HepG2 (cell line): ENCODE data around the gene ASCC2. TPM values are rescaled to one million over a fixed set of nuclear protein-coding genes. Genes with fewer than 3 reads are reported as not detected.

Experiments
- ATAC-seq: fragments of 200-7000 bp; cut with Tn5 transposase; 3 replicates; pipeline ENCODE4 v1.9.1; 2020; ENCODE audit warnings: mild to moderate bottlenecking, moderate library complexity
- BruUV-seq: library from RNA; stranded (reverse); fragments of 400-500 nt; replicated peaks from 2 replicates; lab custom pipeline; 2021; lab: Mats Ljungman, UMichigan
- CTCF ChIA-PET: fragments of 300-600 bp; formaldehyde crosslinking; extraction: SDS; loops from one replicate; lab custom pipeline; 2021; ENCODE audit warnings: low total read pairs, inconsistent platforms, low intra/inter-chr PET ratio; lab: Yijun Ruan, JAX
- POLR2A ChIA-PET: fragments of 350-600 bp; sonication (Branson Sonifier 250); formaldehyde crosslinking; loops from one replicate; lab custom pipeline; 2020; ENCODE audit warnings: antibody characterized with exemption, inconsistent platforms; lab: Yijun Ruan, JAX
- DNase-seq: peaks from one replicate; pipeline ENCODE4 v3.0.0-alpha.2; 2015; ENCODE audit warnings: low spot score
- FAIRE-seq: peaks from 3 replicates; lab custom pipeline; 2011; peaks lifted over from hg19 to GRCh38; lab: Jason Lieb, UNC
- H2AFZ ChIP-seq: one replicate; pipeline ENCODE4 v1.6.1; 2011; ENCODE audit warnings: low read length, inconsistent platforms
- H3K27ac ChIP-seq: fragments of 300-600 bp; 3 replicates; pipeline ENCODE4 v1.8.0; 2011; ENCODE audit warnings: mixed run types, mild to moderate bottlenecking, mixed read lengths, low read length, inconsistent platforms; ENCODE audit not compliant: insufficient read depth; ENCODE audit errors: extremely low read length
- H3K27me3 ChIP-seq, 2 experiments: fragments of 200-600 bp in 1 of 2; 2 replicates in 1 of 2; 3 replicates in 1 of 2; pipeline versions ENCODE4 v1.6.0 to v1.8.0; 2011; ENCODE audit warnings: low read length in 2 of 2, mild to moderate bottlenecking in 2 of 2, moderate library complexity in 2 of 2, inconsistent platforms in 1 of 2; ENCODE audit not compliant: insufficient read depth in 2 of 2, control insufficient read depth in 1 of 2
- H3K36me3 ChIP-seq, 2 experiments: fragments of 200-600 bp in 1 of 2; replicated peaks in 1 of 2; 2 replicates in 1 of 2; 3 replicates in 1 of 2; pipeline versions ENCODE4 v1.5.1 to v1.8.0; 2011; ENCODE audit warnings: low read length in 2 of 2, inconsistent platforms in 1 of 2; ENCODE audit not compliant: insufficient read depth in 2 of 2, control insufficient read depth in 1 of 2
- H3K4me1 ChIP-seq: 2 replicates; pipeline ENCODE4 v1.5.1; 2012; ENCODE audit warnings: low read length, inconsistent platforms; ENCODE audit not compliant: insufficient read depth
- H3K4me2 ChIP-seq: 2 replicates; pipeline ENCODE4 v1.6.0; 2011; ENCODE audit warnings: low read depth, low read length, inconsistent platforms
- H3K4me3 ChIP-seq, 3 experiments: fragments of 200-600 bp in 1 of 3; sonication (generic), shearing (Covaris generic) in 1 of 3; replicated peaks in 1 of 3; 2 replicates each; pipeline ENCODE4 v1.5.1; 2011 to 2016; ENCODE audit warnings: low read length in 3 of 3, inconsistent platforms in 2 of 3, low read depth in 2 of 3, mild to moderate bottlenecking in 2 of 3, control low read depth in 1 of 3, mixed read lengths in 1 of 3; ENCODE audit not compliant: insufficient read depth in 1 of 3
- H3K79me2 ChIP-seq: one replicate; pipeline ENCODE4 v1.6.1; 2011; ENCODE audit warnings: low read length, inconsistent platforms; ENCODE audit not compliant: insufficient read depth
- H3K9ac ChIP-seq: 2 replicates; pipeline ENCODE4 v1.6.0; 2011; ENCODE audit warnings: mild to moderate bottlenecking, low read depth, low read length, inconsistent platforms; ENCODE audit not compliant: insufficient read depth
- H3K9me3 ChIP-seq: 2 replicates; pipeline ENCODE4 v1.5.1; 2012; ENCODE audit warnings: mild to moderate bottlenecking, low read length
- H4K20me1 ChIP-seq: 2 replicates; pipeline ENCODE4 v1.6.0; 2011; ENCODE audit warnings: inconsistent platforms, mild to moderate bottlenecking, low read length, moderate library complexity; ENCODE audit not compliant: insufficient read depth
- BORCS8-MEF2B ChIP-seq: sonication (generic); formaldehyde crosslinking; IDR thresholded peaks from 2 replicates; pipeline ENCODE4 v1.8.0; 2022; ENCODE audit warnings: mild to moderate bottlenecking, missing genetic modification reagents
- GTF2F1 ChIP-seq: fragments of 150-350 bp; IDR thresholded peaks from 2 replicates; pipeline ENCODE4 v1.6.1; 2014; ENCODE audit warnings: low read length
- HMG20A ChIP-seq: IDR thresholded peaks from 2 replicates; pipeline ENCODE4 v1.6.1; 2016; ENCODE audit warnings: borderline replicate concordance
- IKZF4 ChIP-seq: sonication (generic); formaldehyde crosslinking; IDR thresholded peaks from 2 replicates; pipeline ENCODE4 v1.5.1; 2020; ENCODE audit warnings: borderline replicate concordance, mild to moderate bottlenecking, low read depth, missing genetic modification reagents; ENCODE audit errors: not compliant biosample characterization
- NFIB ChIP-seq: sonication (generic); formaldehyde crosslinking; IDR thresholded peaks from 2 replicates; pipeline ENCODE4 v1.9.0; 2021; ENCODE audit warnings: missing genetic modification reagents, mild to moderate bottlenecking, borderline replicate concordance
- SALL2 ChIP-seq: sonication (generic); formaldehyde crosslinking; IDR thresholded peaks from 2 replicates; pipeline ENCODE4 v1.8.1; 2023; ENCODE audit warnings: mild to moderate bottlenecking, missing genetic modification reagents, inconsistent platforms
- SPEN ChIP-seq: sonication (generic); formaldehyde crosslinking; IDR thresholded peaks from 2 replicates; pipeline ENCODE4 v1.5.1; 2020; ENCODE audit warnings: low read depth, mild to moderate bottlenecking, missing genetic modification reagents
- YEATS4 ChIP-seq: sonication (generic); formaldehyde crosslinking; IDR thresholded peaks from 2 replicates; pipeline ENCODE4 v1.4.0; 2020; ENCODE audit warnings: missing genetic modification reagents, borderline replicate concordance
- ZFAT ChIP-seq: sonication (generic); formaldehyde crosslinking; conservative IDR thresholded peaks from 2 replicates; pipeline ENCODE4 v1.8.1; 2023; ENCODE audit warnings: missing genetic modification reagents, inconsistent platforms
- ZNF138 ChIP-seq: sonication (generic); formaldehyde crosslinking; IDR thresholded peaks from 2 replicates; pipeline ENCODE4 v1.5.0; 2020; ENCODE audit warnings: mild to moderate bottlenecking, low read depth, missing genetic modification reagents
- ZNF17 ChIP-seq: sonication (generic); formaldehyde crosslinking; IDR thresholded peaks from 2 replicates; pipeline ENCODE4 v1.5.0; 2020; ENCODE audit warnings: mild to moderate bottlenecking, missing genetic modification reagents
- ZNF354B ChIP-seq: sonication (generic); formaldehyde crosslinking; IDR thresholded peaks from 2 replicates; pipeline ENCODE4 v1.8.0; 2022; ENCODE audit warnings: mild to moderate bottlenecking, missing genetic modification reagents
- ZNF747 ChIP-seq: sonication (generic); formaldehyde crosslinking; IDR thresholded peaks from 2 replicates; pipeline ENCODE4 v1.8.1; 2023; ENCODE audit warnings: missing genetic modification reagents, mild to moderate bottlenecking, borderline replicate concordance
- ZNF850 ChIP-seq: sonication (generic); formaldehyde crosslinking; conservative IDR thresholded peaks from 2 replicates; pipeline ENCODE4 v1.9.0; 2021; ENCODE audit warnings: mild to moderate bottlenecking, missing genetic modification reagents
- ZSCAN12 ChIP-seq: sonication (generic); formaldehyde crosslinking; IDR thresholded peaks from 2 replicates; pipeline ENCODE4 v1.9.0; 2021; ENCODE audit warnings: mild to moderate bottlenecking, missing genetic modification reagents
- WGBS: methylation state at CpG from one replicate; pipeline ENCODE4 v1.1.6; 2017; ENCODE audit warnings: low lambda C conversion rate; 5-methylcytosine and 5-hydroxymethylcytosine counted together
- in situ Hi-C: cut with HindIII; loops from 2 replicates; pipeline ENCODE4 v1.10.0; 2017; ENCODE audit warnings: low pct_unique_long_range_greater_than_20kb; ENCODE audit not compliant: extremely low pct_ligation_motif_present
- intact Hi-C: fragments of 100-400 bp; cut with micrococcal nuclease; formaldehyde crosslinking; loops from one replicate; pipeline ENCODE4 v1.10.0; 2022; ENCODE audit not compliant: unreplicated experiment
- polyA plus RNA-seq, 8 experiments: library from polyadenylated mRNA; depleted of rRNA in 3 of 8; stranded (reverse) in 7 of 8; unstranded in 1 of 8; fragments of >200 nt; fragmentation: Illumina TruSeq in 4 of 8; extraction: Trizol in 4 of 8; gene quantifications; 2 replicates each; pipeline versions ENCODE4 v1.2.1 to v1.2.3, GENCODE V29; 2011 to 2016; ENCODE audit warnings: low read depth in 4 of 8, missing spikeins in 1 of 8, mixed read lengths in 1 of 8; ENCODE audit not compliant: insufficient read depth in 1 of 8
- total RNA-seq, 5 experiments: library from RNA; depleted of rRNA; stranded (reverse); fragments of >200 nt; fragmentation: Illumina TruSeq; extraction: Trizol; gene quantifications; 2 replicates each; pipeline ENCODE4 v1.2.3, GENCODE V29; 2016; ENCODE audit warnings: low read depth in 1 of 5
- TF ChIP-seq, protein P1 (sequence below): sonication (generic); formaldehyde crosslinking; IDR thresholded peaks from 2 replicates; pipeline ENCODE4 v1.8.1; 2022; ENCODE audit warnings: low read depth, mild to moderate bottlenecking, missing genetic modification reagents
- TF ChIP-seq, protein P2 (sequence below): sonication (generic); formaldehyde crosslinking; IDR thresholded peaks from 2 replicates; pipeline ENCODE4 v1.4.0; 2020; ENCODE audit warnings: missing genetic modification reagents

Gene ASCC2
- total and polyA plus RNA-seq, 2 of the 13 experiments (the other 11 are each of a cell fraction or from before 2014, with no cell fraction given): 26.2 to 26.3 TPM

DNA sequence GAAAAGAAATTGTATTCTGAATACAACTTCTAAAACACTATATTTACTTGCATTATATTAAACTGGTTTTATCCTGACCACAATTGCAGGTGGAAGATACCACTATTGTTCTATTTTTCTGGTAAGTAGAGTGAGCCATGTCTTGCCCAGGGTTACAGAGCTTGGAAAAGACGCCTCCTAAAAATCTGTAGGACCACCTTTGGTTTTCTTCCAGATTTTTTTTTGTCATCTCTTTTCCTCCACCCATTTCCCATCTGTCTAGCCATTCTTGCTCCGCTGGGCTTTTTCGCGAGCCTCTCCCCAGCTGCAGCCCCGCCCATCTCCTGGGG is 44.6 kb upstream of the ASCC2 start:
- intact Hi-C loops: loop anchor here (2.0 to 10.0 kb wide), 2 partner anchors 112 to 116 kb away; partner anchors contain the start of genes UQCR10 and ZMAT5
- Histone ChIP-seq H3K4me2 (peak overlapping the region; percentile 54), H3K27ac (no peak overlapping the region), H3K9ac (no peak overlapping the region), H3K79me2 (peaks cover 40% of the 10 kb centered on the region), H3K36me3 (no peaks in the 10 kb centered on the region), H3K9me3 (no peaks in the 10 kb centered on the region), H3K4me3 (peak overlapping the region in 2 of 3 experiments; percentile 24 to 95; a peak in 2 of 6 replicates), H2AFZ (no peak overlapping the region), H3K4me1 (peaks cover 39% of the 10 kb centered on the region), H3K27me3 (0 out of 5 replicates have a peak, but pooled peaks cover 0 to 1% of the 10 kb centered on the region in 2 experiments), H4K20me1 (peaks cover 10% of the 10 kb centered on the region)
- DNase-seq (no peak), ATAC-seq (peak; percentile 77; the same call in 2 of the 3 replicates), FAIRE-seq (no peak)
- ChIA-PET POLR2A (interaction anchor here (1.0 to 2.5 kb wide), 8 partner anchors 10 to 122 kb away, joined by 3 to 19 read pairs (median 6); partner anchors contain the start of gene ASCC2), CTCF (interaction anchor here (1.3 kb wide), 1 partner anchor 123 kb away, joined by 5 read pairs; no protein-coding TSS in a partner anchor)
- under 1% methylated on average over 5 of the region's 5 CpGs for WGBS
- no TSS peak for BruUV-seq
- in situ Hi-C loops: no loop called here
- TF ChIP-seq ZFAT (no peak), IKZF4 (CRISPR knock-in tag) (no peak), YEATS4 (CRISPR knock-in tag) (no peak), BORCS8-MEF2B (no peak), ZNF747 (CRISPR knock-in tag) (0 out of 2 replicates have a peak, but pooled peaks have one; percentile 9), ZNF354B (CRISPR knock-in tag) (no peak), HMG20A (CRISPR knock-in tag) (no peak), ZNF17 (CRISPR knock-in tag) (no peak), ZNF850 (CRISPR knock-in tag) (0 out of 2 replicates have a peak, but pooled peaks have one; percentile 25), ZNF138 (CRISPR knock-in tag) (no peak), SALL2 (CRISPR knock-in tag) (0 out of 2 replicates have a peak, but pooled peaks have one; percentile 8), SPEN (no peak), ZSCAN12 (CRISPR knock-in tag) (no peak), GTF2F1 (no peak), NFIB (CRISPR knock-in tag) (no peak)
- TF ChIP-seq, protein P1, sequence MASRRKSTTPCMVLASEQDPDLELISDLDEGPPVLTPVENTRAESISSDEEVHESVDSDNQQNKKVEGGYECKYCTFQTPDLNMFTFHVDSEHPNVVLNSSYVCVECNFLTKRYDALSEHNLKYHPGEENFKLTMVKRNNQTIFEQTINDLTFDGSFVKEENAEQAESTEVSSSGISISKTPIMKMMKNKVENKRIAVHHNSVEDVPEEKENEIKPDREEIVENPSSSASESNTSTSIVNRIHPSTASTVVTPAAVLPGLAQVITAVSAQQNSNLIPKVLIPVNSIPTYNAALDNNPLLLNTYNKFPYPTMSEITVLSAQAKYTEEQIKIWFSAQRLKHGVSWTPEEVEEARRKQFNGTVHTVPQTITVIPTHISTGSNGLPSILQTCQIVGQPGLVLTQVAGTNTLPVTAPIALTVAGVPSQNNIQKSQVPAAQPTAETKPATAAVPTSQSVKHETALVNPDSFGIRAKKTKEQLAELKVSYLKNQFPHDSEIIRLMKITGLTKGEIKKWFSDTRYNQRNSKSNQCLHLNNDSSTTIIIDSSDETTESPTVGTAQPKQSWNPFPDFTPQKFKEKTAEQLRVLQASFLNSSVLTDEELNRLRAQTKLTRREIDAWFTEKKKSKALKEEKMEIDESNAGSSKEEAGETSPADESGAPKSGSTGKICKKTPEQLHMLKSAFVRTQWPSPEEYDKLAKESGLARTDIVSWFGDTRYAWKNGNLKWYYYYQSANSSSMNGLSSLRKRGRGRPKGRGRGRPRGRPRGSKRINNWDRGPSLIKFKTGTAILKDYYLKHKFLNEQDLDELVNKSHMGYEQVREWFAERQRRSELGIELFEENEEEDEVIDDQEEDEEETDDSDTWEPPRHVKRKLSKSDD (CRISPR knock-in tag): no peak
- TF ChIP-seq, protein P2, sequence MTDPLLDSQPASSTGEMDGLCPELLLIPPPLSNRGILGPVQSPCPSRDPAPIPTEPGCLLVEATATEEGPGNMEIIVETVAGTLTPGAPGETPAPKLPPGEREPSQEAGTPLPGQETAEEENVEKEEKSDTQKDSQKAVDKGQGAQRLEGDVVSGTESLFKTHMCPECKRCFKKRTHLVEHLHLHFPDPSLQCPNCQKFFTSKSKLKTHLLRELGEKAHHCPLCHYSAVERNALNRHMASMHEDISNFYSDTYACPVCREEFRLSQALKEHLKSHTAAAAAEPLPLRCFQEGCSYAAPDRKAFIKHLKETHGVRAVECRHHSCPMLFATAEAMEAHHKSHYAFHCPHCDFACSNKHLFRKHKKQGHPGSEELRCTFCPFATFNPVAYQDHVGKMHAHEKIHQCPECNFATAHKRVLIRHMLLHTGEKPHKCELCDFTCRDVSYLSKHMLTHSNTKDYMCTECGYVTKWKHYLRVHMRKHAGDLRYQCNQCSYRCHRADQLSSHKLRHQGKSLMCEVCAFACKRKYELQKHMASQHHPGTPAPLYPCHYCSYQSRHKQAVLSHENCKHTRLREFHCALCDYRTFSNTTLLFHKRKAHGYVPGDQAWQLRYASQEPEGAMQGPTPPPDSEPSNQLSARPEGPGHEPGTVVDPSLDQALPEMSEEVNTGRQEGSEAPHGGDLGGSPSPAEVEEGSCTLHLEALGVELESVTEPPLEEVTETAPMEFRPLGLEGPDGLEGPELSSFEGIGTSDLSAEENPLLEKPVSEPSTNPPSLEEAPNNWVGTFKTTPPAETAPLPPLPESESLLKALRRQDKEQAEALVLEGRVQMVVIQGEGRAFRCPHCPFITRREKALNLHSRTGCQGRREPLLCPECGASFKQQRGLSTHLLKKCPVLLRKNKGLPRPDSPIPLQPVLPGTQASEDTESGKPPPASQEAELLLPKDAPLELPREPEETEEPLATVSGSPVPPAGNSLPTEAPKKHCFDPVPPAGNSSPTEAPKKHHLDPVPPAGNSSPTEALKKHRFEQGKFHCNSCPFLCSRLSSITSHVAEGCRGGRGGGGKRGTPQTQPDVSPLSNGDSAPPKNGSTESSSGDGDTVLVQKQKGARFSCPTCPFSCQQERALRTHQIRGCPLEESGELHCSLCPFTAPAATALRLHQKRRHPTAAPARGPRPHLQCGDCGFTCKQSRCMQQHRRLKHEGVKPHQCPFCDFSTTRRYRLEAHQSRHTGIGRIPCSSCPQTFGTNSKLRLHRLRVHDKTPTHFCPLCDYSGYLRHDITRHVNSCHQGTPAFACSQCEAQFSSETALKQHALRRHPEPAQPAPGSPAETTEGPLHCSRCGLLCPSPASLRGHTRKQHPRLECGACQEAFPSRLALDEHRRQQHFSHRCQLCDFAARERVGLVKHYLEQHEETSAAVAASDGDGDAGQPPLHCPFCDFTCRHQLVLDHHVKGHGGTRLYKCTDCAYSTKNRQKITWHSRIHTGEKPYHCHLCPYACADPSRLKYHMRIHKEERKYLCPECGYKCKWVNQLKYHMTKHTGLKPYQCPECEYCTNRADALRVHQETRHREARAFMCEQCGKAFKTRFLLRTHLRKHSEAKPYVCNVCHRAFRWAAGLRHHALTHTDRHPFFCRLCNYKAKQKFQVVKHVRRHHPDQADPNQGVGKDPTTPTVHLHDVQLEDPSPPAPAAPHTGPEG (CRISPR knock-in tag): no peak
